Esophagus muscularis mucosa (tissue), 4 donors: Measurements from ENCODE around the gene KLHL8.

Source experiments
- EP300 ChIP-seq: sonication (generic); formaldehyde crosslinking; IDR thresholded peaks from one replicate; pipeline ENCODE4 v1.6.1; 2017; ENCODE audit warnings: antibody characterized with exemption
- POLR2AphosphoS5 ChIP-seq, 2 donors: sonication (generic); formaldehyde crosslinking; IDR thresholded peaks; one replicate each; pipeline ENCODE4 v1.6.1; 2017; ENCODE audit warnings: antibody characterized with exemption in 2 of 2
- TF ChIP-seq, protein P1 (sequence below), 3 experiments: fragments of 200-600 bp in 2 of 3; fragments of 450-650 bp in 1 of 3; sonication (generic) in 2 of 3; IDR thresholded peaks; one replicate each; pipeline ENCODE4 v1.5.1; 2017 to 2019; ENCODE audit warnings: antibody characterized with exemption in 3 of 3, mild to moderate bottlenecking in 2 of 3, moderate library complexity in 1 of 3

- no peak for TF ChIP-seq EP300
- no peak for TF ChIP-seq POLR2AphosphoS5 (IDR thresholded peaks at IDR 0.05)
- TF ChIP-seq, protein P1, sequence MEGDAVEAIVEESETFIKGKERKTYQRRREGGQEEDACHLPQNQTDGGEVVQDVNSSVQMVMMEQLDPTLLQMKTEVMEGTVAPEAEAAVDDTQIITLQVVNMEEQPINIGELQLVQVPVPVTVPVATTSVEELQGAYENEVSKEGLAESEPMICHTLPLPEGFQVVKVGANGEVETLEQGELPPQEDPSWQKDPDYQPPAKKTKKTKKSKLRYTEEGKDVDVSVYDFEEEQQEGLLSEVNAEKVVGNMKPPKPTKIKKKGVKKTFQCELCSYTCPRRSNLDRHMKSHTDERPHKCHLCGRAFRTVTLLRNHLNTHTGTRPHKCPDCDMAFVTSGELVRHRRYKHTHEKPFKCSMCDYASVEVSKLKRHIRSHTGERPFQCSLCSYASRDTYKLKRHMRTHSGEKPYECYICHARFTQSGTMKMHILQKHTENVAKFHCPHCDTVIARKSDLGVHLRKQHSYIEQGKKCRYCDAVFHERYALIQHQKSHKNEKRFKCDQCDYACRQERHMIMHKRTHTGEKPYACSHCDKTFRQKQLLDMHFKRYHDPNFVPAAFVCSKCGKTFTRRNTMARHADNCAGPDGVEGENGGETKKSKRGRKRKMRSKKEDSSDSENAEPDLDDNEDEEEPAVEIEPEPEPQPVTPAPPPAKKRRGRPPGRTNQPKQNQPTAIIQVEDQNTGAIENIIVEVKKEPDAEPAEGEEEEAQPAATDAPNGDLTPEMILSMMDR (IDR thresholded peaks at IDR 0.05): no peak
Observed at GRCh38 chr4:87260477-87260876, 40.1 kb upstream of the KLHL8 start.
